22Rv1 (cell line): Measurements from ENCODE around the gene FSD2.

ENCODE experiments used
- CTCF ChIP-seq: fragments of 450-650 bp; IDR thresholded peaks from 2 replicates; pipeline ENCODE4 v1.5.1; 2017; ENCODE audit warnings: mild to moderate bottlenecking
- ZFX ChIP-seq: fragments of 450-650 bp; IDR thresholded peaks from 2 replicates; pipeline ENCODE4 v1.6.1; 2017; ENCODE audit warnings: antibody characterized with exemption, borderline replicate concordance

- TF ChIP-seq CTCF (no peak), ZFX (no peak)
Measured at GRCh38 chr15:82851981-82852511, 46.2 kb upstream of the FSD2 start.
